Heart right ventricle (tissue), 16 donors: ENCODE measurements around the gene DIPK1A. TPM values are rescaled to one million over a fixed set of nuclear protein-coding genes. Genes with fewer than 3 reads are reported as not detected.

Experiments
- ATAC-seq, 8 donors: fragments of 200-7000 bp; cut with Tn5 transposase; one replicate each; pipeline ENCODE4 v1.9.1; 2020; ENCODE audit warnings: mild to moderate bottlenecking in 8 of 8, moderate library complexity in 8 of 8, moderate number of reproducible peaks in 1 of 8
- DNase-seq, 2 donors: peaks; one replicate each; pipeline ENCODE4 v3.0.0-alpha.2; 2020
- H3K27ac ChIP-seq, 10 donors: fragments of 200-600 bp; sonication (generic) in 2 of 10; one replicate each; pipeline versions ENCODE4 v1.5.0 to v1.8.0; 2020 to 2022; ENCODE audit warnings: mild to moderate bottlenecking in 3 of 10
- H3K27me3 ChIP-seq, 7 donors: fragments of 200-600 bp; one replicate each; pipeline ENCODE4 v1.8.0; 2021 to 2022; ENCODE audit warnings: mild to moderate bottlenecking in 2 of 7
- H3K36me3 ChIP-seq, 9 donors: fragments of 200-600 bp; sonication (generic) in 1 of 9; one replicate each; pipeline versions ENCODE4 v1.5.0 to v1.8.0; 2020 to 2022; ENCODE audit warnings: mild to moderate bottlenecking in 2 of 9
- H3K4me1 ChIP-seq, 9 donors: fragments of 200-600 bp; sonication (generic) in 1 of 9; one replicate each; pipeline versions ENCODE4 v1.5.0 to v1.8.0; 2020 to 2022; ENCODE audit warnings: mild to moderate bottlenecking in 4 of 9
- H3K4me3 ChIP-seq, 10 donors: fragments of 200-600 bp; sonication (generic) in 2 of 10; one replicate each; pipeline versions ENCODE4 v1.5.0 to v1.8.0; 2020 to 2022; ENCODE audit warnings: mild to moderate bottlenecking in 7 of 10, moderate library complexity in 2 of 10
- H3K9me3 ChIP-seq, 11 donors: fragments of 200-600 bp in 10 of 11; sonication (generic) in 2 of 11; one replicate each; pipeline versions ENCODE4 v1.5.0 to v1.8.0; 2013 to 2022; ENCODE audit warnings: mild to moderate bottlenecking in 2 of 11, control low read depth in 1 of 11, moderate library complexity in 1 of 11
- CTCF ChIP-seq, 9 donors: fragments of 200-600 bp; sonication (generic) in 2 of 9; IDR thresholded peaks; one replicate each; pipeline versions ENCODE4 v1.5.0 to v1.8.0; 2021 to 2022; ENCODE audit warnings: antibody characterized with exemption in 9 of 9, mild to moderate bottlenecking in 5 of 9, moderate library complexity in 1 of 9
- WGBS, 2 donors: extraction: QIAGEN DNeasy Blood & Tissue Kit; methylation state at CpG; one replicate each; pipeline ENCODE4 v1.1.7; 2013; ENCODE audit warnings: inconsistent platforms in 1 of 2; 5-methylcytosine and 5-hydroxymethylcytosine counted together
- intact Hi-C, 10 donors: fragments of 100-400 bp; cut with DNase I; formaldehyde crosslinking; loops; one replicate each; pipeline versions ENCODE4 v1.11.1 to v1.14.2; 2022
- polyA plus RNA-seq, 2 donors: library from polyadenylated mRNA; stranded (reverse); fragments of 200-250 nt; gene quantifications; one replicate each; pipeline ENCODE4 v1.2.3, GENCODE V29; 2013
- total RNA-seq, 10 donors: library from RNA; stranded (reverse); fragmentation: NEBNext Ultra II Directional in 3 of 10; extraction: Animal tissue kit (Norgen Biotek cat#: 25700) in 3 of 10; gene quantifications; one replicate each; pipeline versions ENCODE4 v1.2.1 to v1.2.4, GENCODE V29; 2021 to 2023
- donor health status: Arrhythmogenic right ventricular cardiomyopathy.
- donor health status: ischemic (EF 13 %, LVEDD 7.1; RV severe dilation, severe dysfunction).
- donor health status: healthy with polysubstance abuse.
- donor health status: DM: no; HTN: yes; CAD: no.
- donor health status: DM: no; HTN: no; CAD: no.
- donor health status: ischemic (EF 25% LVEDD 6.9; RV normal size, moderate dysfunction).
- donor health status: ischemic (EF 25% LVEDD 5.7; RV mildly dilated, moderate dysfunction).
- donor health status: healthy.
- donor health status: DM: yes; HTN: yes; CAD: no.
- donor health status: Ischemic cardiomyopathy.
- donor health status: ischemic (EF 35%, LVEDD 5.7; RV mildly dilated, moderate dysfunction).
- donor health status: nonischemic (EF 11% LVEDD 7.7; RV severe dilation, severe dysfunction).
- donor health status: DM: yes; HTN: yes; CAD: no.
- donor health status: PGD.
- donor health status: ischemic (EF 29% LVEDD 5.4; RV normal size, mild dysfunction).
- donor health status: nonischemic (EF 23%, LVEDD 6.1; RV moderate dilation, normal function).

The DIPK1A gene
- total and polyA plus RNA-seq, 12 donors = 3.4 to 8.5 (median 6.3) TPM

- 0 to 1% methylated on average over 57 of the region's 57 CpGs for WGBS, 2 donors
- H3K9me3 ChIP-seq = no peaks in the 10 kb centered on the region
- H3K4me3 ChIP-seq = peak within 1 kb of the TSS; percentile 66 to 92 (median 80)
- H3K4me1 ChIP-seq = peaks cover 5 to 43% (median 36%) of the 10 kb centered on the region in 9 donors
- peaks cover 0 to 37% (median 27%) of the 10 kb centered on the region in 9 donors for H3K36me3 ChIP-seq
- peak within 1 kb of the TSS; percentile 60 to 96 (median 88) for H3K27ac ChIP-seq
- peak; percentile 90 to 96 (median 95) for TF ChIP-seq CTCF (IDR thresholded peaks at IDR 0.05)
- ATAC-seq (peak; percentile 96 to 99 (median 98)), DNase-seq (peak; percentile 97)
- intact Hi-C loops = loop anchor here in 2 of 10 donors (5.0 to 10.0 kb wide), 2 partner anchors 45 to 1043 kb away; partner anchors contain the start of genes DNTTIP2 (in 1 of the 2) and EVI5 (in 1 of the 2)
- H3K27me3 ChIP-seq = no peaks in the 10 kb centered on the region
Observed at GRCh38 chr1:92831762-92832536, 129.3 kb downstream of the DIPK1A start, which contains the start of gene RPL5. RPL5 (plus strand) TSS chr1:92832040; CDS start chr1:92832115, 75 bp downstream.

- peaks cover 5 to 40% (median 34%) of the 10 kb centered on the region in 9 donors for H3K4me1 ChIP-seq
- peaks cover 0 to 31% (median 21%) of the 10 kb centered on the region in 9 donors for H3K36me3 ChIP-seq
- TF ChIP-seq CTCF (IDR thresholded peaks at IDR 0.05) = no peak
- no peaks in the 10 kb centered on the region for H3K9me3 ChIP-seq
- intact Hi-C loops = loop anchor here in 2 of 10 donors (5.0 to 10.0 kb wide), 2 partner anchors 44 to 1043 kb away; partner anchors contain the start of genes DNTTIP2 (in 1 of the 2) and EVI5 (in 1 of the 2)
- H3K27me3 ChIP-seq = no peaks in the 10 kb centered on the region
- H3K27ac ChIP-seq = peak overlapping the region in 6 of 10 donors; percentile 85 to 96 (median 90)
- DNase-seq = no peak
- peak overlapping the region in 7 of 10 donors; percentile 66 to 92 (median 78) for H3K4me3 ChIP-seq
- peak in 3 of 8 donors; percentile 2 to 35 (median 4) for ATAC-seq
- whole genome bisulfite sequencing, 2 donors = 50 to 57% methylated on average over 4 of the region's 4 CpGs
Observed at GRCh38 chr1:92831368-92831761, 129.9 kb downstream of the DIPK1A start.

GRCh38 chr1:92826792-92827191 is 134.5 kb downstream of the DIPK1A start:
- ATAC-seq = no peak
- Histone ChIP-seq H3K36me3 (no peaks in the 10 kb centered on the region), H3K27me3 (no peaks in the 10 kb centered on the region), H3K4me3 (no peak overlapping the region), H3K27ac (no peak overlapping the region), H3K9me3 (no peaks in the 10 kb centered on the region), H3K4me1 (peaks cover 0 to 4% (median 0%) of the 10 kb centered on the region in 9 donors)
- DNase-seq = no peak
- TF ChIP-seq CTCF (IDR thresholded peaks at IDR 0.05) = no peak
- 81 to 84% methylated on average over 6 of the region's 6 CpGs for WGBS, 2 donors
- intact Hi-C loops = no loop called here

GRCh38 chr1:92822879-92823278 is 138.4 kb downstream of the DIPK1A start:
- no peak overlapping the region for H3K27ac ChIP-seq
- WGBS, 2 donors = 63 to 78% methylated on average over 3 of the region's 3 CpGs
- no peak for TF ChIP-seq CTCF (IDR thresholded peaks at IDR 0.05)
- intact Hi-C loops = no loop called here
- ATAC-seq = peak in 2 of 8 donors; percentile 21 to 35
- DNase-seq = no peak
- H3K36me3 ChIP-seq = no peaks in the 10 kb centered on the region
- H3K27me3 ChIP-seq = no peaks in the 10 kb centered on the region
- H3K9me3 ChIP-seq = no peaks in the 10 kb centered on the region
- no peaks in the 10 kb centered on the region for H3K4me1 ChIP-seq
- H3K4me3 ChIP-seq = no peak overlapping the region
